Measurements from ENCODE around the gene RFC3. TPM values are rescaled to one million over a fixed set of nuclear protein-coding genes. Genes with fewer than 3 reads are reported as not detected.
A peak's percentile ranks its signal among the peaks of the same experiment; 100 is the strongest.

RFC3 gene
- 10 to 100 TPM in 3 of 4 donors, 1 to 10 TPM in 1; 4.4 to 18.0 (median 13.0) TPM for total RNA-seq

DNA sequence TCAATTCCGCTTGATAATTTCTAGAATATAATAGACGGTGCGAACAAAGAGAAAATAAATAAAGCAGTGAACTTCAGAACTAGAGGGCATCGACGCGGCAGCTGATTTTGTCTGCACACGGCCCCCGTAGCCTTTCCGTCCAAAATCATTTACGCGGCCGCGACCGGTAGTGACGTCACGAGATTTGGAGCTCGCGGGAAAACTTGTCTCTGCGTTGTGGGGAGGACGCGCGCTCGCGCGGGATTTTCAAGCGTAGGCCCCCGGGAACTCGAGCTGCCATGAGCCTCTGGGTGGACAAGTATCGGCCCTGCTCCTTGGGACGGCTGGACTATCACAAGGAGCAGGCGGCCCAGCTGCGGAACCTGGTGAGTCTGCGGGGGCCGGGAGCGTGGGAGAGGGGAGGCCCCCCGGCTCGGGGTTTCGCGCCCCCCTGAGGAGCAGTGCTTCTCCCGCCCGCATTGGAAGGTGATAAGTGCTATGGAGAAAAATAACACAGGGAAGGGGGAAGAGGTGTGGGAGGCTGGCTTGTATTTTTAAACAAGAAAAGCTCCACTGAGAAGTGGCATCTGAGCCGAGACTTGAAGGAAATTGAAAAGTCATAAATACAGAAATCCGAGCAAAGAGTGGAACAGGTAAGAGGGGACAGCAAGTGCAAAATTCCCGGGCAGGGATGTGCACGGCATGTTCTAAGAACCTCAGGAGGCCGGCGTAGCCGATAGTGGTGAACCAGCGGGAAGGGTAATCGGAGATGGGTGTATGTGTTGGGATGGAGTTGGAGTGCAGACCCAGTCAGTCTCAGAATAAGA lies at the start of gene RFC3:
Gene RFC3, plus strand, starts transcription at position 249 of the 806 bp plus-strand sequence. Its CDS starts 30 bp downstream, at position 279.
- peak; percentile 59 for DNase-seq
- peaks cover 0 to 20% (median 4%) of the 10 kb centered on the region in 3 donors for H3K4me1 ChIP-seq
- H3K9me3 ChIP-seq: no peaks in the 10 kb centered on the region
- H3K27ac ChIP-seq: peak within 1 kb of the TSS; percentile 76 to 86 (median 85)
- intact Hi-C loops (cut with DNase I): no loop called here
- 0 to 1% methylated on average over 34 to 45 of the region's 50 CpGs for WGBS, 2 donors
- TF ChIP-seq POLR2A (IDR thresholded peaks at IDR 0.05): peak in 1 of 4 donors; percentile 31
- TF ChIP-seq CTCF (IDR thresholded peaks at IDR 0.05): peak in 1 of 6 experiments; percentile 29
- peak within 1 kb of the TSS; percentile 66 to 89 (median 82) for H3K4me3 ChIP-seq
- peaks cover 0 to 8% (median 0%) of the 10 kb centered on the region in 3 donors for H3K36me3 ChIP-seq
- peaks cover 0 to 4% (median 0%) of the 10 kb centered on the region in 4 donors for H3K27me3 ChIP-seq

DNA sequence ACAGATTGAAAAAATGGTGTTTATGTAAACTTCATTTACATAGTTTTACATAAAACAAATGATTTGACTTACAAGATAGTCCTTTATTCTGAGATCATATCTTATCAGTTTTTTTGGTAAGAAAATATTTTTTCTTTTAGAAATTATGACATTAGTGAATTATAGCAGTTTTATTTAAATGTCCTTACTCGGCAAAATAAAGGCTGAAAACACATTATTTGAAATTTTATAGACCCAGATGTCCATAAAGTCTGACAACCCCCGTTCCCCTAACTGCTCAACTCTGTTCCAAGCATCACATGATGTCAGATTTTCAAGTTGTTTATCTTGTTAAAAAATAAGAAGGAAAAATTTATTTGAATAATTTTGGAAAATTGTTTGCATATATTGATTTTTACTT lies 46.7 kb upstream of the RFC3 start:
- no peaks in the 10 kb centered on the region for H3K36me3 ChIP-seq
- WGBS, 2 donors: 42 to 44% methylated on average over 2 of the region's 2 CpGs
- no peaks in the 10 kb centered on the region for H3K9me3 ChIP-seq
- intact Hi-C loops (cut with DNase I): no loop called here
- DNase-seq: no peak
- TF ChIP-seq POLR2A (IDR thresholded peaks at IDR 0.05) (no peak), CTCF (IDR thresholded peaks at IDR 0.05) (no peak)
- no peaks in the 10 kb centered on the region for H3K4me1 ChIP-seq
- H3K4me3 ChIP-seq: no peak overlapping the region
- H3K27ac ChIP-seq: no peak overlapping the region
- no peaks in the 10 kb centered on the region for H3K27me3 ChIP-seq

GRCh38 chr13:33773790-33774462 lies 44.0 kb upstream of the RFC3 start:
- TF ChIP-seq POLR2A (IDR thresholded peaks at IDR 0.05) (no peak), CTCF (IDR thresholded peaks at IDR 0.05) (no peak)
- intact Hi-C loops (cut with DNase I): no loop called here

GRCh38 chr13:33775339-33776108 lies 42.4 kb upstream of the RFC3 start:
- intact Hi-C loops (cut with DNase I): no loop called here
- no peak overlapping the region for H3K4me3 ChIP-seq
- 20 to 47% methylated on average over 2 of the region's 2 CpGs for WGBS, 2 donors
- no peaks in the 10 kb centered on the region for H3K36me3 ChIP-seq
- H3K4me1 ChIP-seq: no peaks in the 10 kb centered on the region
- no peak overlapping the region for H3K27ac ChIP-seq
- DNase-seq: no peak
- H3K27me3 ChIP-seq: no peaks in the 10 kb centered on the region
- TF ChIP-seq POLR2A (IDR thresholded peaks at IDR 0.05) (no peak), CTCF (IDR thresholded peaks at IDR 0.05) (no peak)
- no peaks in the 10 kb centered on the region for H3K9me3 ChIP-seq

More at GRCh38 chr13:33773790-33774462, 44.0 kb upstream of the RFC3 start:
- Histone ChIP-seq H3K4me3 (no peak overlapping the region), H3K9me3 (no peaks in the 10 kb centered on the region), H3K36me3 (no peaks in the 10 kb centered on the region), H3K27me3 (no peaks in the 10 kb centered on the region), H3K4me1 (no peaks in the 10 kb centered on the region), H3K27ac (no peak overlapping the region)
- DNase-seq: no peak
- WGBS, 2 donors: 91 to 99% methylated on average over 4 to 5 of the region's 5 CpGs
